ENCODE data around the gene SYT14.
"Not testable (repeated sequence)": the region's sequence is repeated elsewhere in the genome, so short reads cannot be mapped to it uniquely, and the experiment has no call there.

SYT14 gene

DNA sequence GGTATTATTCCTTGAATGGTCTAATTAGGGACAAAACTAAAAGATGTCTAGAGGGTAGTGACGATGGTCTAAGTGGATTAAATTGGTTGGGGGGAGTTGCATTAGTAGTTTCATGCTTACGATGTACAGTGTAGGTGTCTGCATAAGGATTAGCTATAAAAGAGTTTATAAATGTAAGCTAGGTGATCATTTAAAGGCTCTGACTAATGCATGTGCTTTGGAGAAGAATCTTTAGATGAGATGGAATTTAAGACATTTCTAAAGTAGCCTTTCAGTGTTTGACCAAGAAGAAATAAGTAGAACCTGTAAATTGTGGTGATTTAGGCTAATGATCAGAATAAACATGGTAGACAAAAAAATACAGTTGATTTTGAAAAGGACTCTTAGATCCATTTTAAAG is 7.4 kb downstream of the SYT14 start:
- DNase-seq, result no peak

DNA sequence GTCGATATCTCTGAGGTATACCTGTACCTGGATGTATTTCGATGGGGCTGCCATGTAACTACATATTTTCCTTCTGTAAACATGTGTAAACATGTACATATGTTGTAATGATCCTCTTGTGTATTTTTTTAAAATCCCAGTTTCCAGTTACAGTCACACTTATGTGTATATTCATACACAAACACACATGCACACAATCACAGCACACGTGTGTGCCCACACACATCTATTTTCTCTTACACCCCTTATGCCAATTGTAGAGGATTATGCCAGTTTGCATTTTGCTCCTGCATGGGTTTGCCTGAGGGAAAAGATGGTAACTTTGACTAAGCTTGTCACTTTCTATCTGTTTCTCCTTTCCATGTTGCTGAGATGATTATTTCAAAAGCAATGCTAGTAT is 10.1 kb downstream of the SYT14 start:
- DNase-seq, result no peak

DNA sequence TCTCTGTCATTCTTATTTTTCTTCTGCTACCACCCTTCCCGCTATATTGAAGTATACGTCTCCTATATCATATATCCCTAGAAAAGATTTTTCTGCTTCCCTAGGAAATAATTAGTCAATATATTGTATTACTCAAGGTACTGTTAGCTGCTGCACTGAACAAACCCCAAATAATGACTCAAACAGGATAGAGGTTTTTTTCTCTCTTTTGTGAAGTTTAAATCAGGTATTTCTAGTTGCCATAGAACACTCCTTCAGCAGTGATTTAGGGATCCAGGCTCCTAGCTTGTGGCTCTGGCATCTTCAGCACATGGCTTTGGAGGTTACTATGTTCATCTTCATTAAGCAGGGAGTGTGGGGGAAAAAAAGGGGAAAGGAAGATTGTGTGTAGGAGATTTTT is 18.1 kb downstream of the SYT14 start:
- no peak for DNase-seq

DNA sequence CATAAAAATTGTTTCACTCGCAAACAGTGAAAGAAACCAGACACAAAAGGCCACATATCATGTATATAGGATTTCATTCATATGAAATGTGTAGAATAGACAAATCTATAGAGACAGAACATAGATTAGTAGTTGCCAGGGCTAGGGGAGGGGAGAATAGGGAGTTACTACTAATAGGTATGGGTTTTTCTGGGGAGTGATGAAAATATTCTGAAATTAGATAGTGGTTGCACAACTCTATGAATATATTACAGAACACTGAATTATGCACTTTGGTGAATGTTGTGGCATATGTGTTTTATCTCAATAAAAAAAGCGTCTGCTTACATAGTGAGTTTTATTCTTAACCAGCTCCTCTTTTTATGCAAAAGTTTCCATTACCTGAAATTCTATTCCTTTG is 21.6 kb downstream of the SYT14 start:
- no peak for DNase-seq

DNA sequence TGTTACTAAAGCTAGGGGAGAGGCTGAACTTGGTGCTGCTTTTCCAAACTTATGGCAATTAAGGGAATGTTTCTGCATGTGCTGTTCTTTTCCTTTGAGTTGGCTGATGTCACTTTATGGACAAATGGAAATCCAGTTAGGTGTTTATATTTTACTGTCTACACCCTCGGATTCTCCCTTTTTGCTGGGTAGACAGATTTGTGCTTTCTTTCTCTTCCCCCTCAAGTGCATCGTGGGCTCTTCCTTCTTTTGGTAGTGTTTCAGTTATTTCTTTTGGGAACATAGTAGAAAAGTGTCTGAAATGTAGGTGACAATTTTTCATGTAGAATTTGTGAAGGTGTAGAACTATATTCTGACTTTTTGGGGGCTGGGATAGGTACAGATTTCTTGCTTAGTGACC is 22.9 kb downstream of the SYT14 start:
- DNase-seq, result no peak

DNA sequence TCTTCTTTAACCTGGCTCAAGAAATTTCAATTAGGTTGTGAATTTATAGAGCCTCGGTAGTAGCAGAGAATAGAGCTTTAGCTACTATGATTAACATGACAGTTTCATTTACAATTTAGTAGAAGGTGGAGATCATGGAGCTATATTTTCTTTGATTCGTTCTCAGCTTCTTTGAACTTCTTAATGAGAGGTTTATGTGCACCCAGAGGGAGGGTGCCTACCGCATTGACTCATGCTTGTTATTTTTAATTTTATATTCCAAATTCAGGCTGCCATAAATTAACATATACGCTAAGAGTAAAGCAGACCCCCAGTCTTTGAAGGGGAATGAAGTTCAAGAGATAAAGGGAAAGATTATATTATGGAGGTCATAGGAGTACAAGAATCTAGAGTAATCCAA is 24.4 kb downstream of the SYT14 start:
- no peak for DNase-seq

DNA sequence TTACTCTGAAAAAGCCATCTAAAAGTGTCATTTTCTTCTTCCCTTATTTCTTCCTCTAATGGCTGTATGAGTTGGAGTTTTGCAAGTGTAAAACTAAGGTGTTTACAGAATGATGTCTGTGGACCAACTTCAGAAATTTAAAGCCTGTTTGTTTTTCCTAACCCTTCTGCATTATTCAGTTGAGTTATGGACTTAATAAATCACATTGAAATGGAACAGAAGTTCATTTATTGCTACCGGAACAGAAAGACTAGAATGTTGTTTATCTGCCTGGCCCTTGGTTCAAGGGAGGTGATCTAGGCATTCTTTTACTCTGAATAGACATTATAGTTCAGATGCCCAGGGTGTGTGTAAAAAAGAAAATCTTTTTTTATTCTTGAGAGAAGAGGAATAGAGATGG is 24.8 kb downstream of the SYT14 start:
- no peak for DNase-seq

DNA sequence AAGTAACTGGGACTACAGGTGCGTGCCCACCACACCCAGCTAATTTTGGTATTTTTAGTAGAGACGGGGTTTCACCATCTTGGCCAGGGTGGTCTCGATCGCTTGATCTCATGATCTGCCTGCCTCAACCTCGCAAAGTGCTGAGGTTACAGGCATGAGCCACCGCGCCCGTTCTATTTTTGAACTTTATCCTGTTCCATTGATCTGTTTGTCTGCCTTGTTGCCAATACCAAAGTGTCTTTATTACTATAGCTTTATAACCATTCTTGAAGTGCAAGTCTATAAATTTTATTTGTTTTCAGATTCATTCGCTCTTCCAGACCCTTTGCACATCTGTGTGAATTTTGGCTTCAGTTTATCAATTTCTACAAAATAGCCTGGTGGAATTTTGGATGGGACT is 28.0 kb downstream of the SYT14 start:
- DNase-seq, result no peak

DNA sequence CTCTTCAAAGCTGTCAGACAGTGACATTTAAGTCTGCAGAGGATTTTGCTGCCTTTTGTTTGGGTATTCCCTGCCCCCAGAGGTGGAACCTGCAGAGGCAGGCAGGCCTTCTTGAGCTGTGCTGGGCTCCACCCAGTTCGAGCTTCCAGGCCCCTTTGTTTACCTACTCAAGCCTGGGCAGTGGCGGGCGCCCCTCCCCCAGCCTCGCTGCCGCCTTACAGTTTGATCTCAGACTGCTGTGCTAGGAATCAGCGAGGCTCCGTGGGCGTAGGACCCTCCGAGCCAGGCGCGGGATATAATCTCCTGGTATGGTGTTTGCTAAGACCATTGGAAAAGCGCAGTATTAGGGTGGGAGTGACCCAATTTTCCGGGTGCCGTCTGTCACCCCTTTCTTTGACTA is 40.7 kb downstream of the SYT14 start:
- not testable (repeated sequence) for DNase-seq

DNA sequence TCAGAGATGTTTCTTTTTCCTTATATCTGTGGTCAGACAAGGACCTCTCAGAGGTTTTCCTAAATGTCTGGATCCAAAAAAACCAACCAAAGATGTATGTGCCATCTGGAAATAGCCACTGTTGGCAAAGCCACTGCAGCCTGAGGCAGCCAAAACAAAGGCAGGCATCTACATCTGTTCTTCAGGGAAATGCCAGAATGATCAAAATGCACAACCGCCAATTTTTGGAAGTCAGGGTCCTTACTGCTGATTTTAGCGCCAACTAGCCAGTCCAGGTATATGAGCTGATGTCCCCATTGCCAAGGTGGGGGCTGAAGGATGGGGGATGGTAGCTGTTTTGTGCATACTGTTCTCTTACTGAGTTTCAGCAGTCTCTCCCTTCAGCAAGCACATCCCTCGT is 45.9 kb downstream of the SYT14 start:
- no peak for DNase-seq

DNA sequence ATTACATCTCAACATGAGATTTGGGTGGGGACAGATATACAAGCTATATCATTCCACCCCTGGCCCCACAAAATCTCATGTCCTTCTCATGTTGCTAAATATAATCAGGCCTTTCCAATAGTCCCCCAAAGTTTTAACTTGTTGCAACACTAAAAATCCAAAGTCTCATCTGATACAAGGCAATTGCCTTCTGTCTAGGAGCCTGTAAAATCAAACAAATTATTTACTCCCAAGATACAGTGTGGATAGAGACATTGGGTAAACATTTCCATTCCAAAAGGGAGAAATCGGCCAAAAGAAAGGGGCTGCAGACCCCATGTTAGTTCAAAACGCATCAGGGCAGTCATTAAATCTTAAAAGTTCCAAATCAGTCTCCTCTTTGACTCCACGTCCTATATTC is 47.0 kb downstream of the SYT14 start:
- DNase-seq, result no peak

DNA sequence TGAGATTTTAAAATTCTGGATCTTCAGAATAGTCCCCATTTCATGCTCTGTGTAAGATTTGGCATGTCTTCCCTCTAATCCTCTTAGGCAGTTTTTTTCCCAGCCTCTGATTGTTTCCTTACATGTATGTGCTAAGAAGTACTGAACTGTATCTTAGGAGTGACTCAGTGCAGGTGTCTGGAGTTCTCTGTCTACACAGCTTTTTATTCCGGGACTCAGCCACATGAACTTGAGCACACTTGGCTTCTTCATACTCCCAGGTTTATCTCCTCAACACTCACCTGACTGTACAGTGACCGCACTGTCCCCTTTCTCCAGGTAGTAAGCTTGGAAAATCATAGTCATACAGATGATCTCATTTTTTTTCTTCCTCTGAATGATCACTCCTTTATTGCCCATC is 50.7 kb downstream of the SYT14 start:
- no peak for DNase-seq

DNA sequence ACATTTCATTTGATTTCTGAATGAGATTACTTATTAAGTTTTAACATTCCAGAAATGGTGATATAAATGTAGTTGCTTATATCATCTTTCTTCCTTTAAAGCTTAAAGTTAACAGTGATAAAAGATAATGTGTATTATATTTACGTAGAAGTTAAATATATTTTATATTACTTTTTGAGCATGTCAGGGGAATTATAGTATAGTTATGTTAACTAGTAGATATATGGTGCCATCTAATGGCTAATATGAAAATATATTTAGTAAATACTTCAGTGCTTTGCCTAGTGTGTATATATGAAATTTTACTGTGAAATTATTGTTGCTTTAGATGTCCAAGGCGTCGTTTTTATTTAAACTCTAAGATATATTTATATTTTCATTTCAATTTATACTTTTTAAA is 51.5 kb downstream of the SYT14 start:
- DNase-seq, result no peak

DNA sequence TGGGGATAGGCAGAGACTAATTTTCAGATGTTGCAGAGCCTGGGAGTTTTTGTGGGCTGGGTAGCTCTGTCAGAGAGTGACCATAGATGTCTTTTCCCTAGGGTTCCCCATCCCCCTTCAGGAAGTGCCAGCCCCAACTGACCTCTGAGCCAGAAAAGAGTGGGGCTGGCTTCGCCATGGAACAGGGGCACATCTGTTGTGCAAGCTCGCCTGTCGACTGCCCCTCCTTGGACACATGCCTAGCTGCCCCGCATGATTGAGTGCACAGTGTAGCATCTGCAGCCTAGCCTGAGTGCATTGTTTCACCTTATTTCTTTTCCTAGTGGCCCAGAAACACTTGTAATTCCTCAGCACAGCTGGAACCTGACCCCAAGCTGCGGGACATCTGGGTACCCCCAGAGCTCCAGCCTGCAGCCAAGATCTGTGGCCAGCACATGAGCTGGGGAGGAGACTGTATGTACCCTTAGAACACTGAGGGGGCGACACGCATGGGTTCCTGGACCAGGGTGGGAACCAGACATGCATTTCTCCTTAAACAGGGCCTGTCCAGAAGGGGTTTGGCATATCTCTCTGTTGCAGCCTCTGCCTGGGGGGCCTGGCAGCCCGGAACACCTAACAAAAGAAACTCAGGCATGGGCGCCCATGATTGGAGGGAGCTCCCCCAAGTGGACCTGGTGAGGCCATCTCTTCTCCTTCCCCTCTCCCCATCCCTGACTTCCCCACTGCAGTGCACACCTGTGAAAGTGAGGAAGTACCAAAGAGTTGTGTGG is 55.2 kb downstream of the SYT14 start:
- no peak for DNase-seq

DNA sequence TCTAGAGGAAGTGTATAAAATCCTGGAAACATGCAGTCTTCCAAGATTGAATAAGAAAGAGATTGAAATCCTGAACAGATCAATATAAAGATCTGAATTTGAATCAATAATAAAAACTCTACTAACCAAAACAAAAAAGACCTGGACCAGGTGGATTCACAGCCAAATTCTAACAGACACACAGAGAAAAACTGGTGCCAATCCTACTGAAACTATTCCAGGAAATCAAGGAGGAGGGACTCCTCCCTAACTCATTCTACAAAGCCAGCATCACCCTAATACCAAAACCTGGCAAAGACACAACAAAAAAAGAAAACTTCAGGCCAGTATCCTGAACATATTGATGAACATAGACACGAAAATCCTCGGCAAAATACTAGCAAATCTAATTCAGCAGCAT is 58.3 kb downstream of the SYT14 start:
- DNase-seq, result no peak

DNA sequence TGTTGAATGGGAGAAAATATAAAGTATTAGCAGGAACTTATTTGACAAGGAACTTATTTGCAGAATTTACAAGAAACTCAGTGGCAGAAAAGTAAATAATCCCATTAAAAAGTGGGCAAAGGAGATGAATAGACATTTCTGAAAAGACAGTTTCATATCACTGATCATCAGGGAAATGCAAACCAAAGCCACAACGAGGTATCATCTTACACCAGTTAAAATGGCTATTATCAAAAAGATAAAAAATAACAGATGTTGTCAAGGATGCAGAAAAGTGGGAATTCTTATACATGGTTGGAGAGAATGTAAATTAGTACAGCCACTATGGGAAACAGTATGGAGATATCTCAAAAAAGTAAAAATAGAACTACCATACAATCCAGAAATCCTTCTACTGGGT is 61.0 kb downstream of the SYT14 start:
- no peak for DNase-seq

DNA sequence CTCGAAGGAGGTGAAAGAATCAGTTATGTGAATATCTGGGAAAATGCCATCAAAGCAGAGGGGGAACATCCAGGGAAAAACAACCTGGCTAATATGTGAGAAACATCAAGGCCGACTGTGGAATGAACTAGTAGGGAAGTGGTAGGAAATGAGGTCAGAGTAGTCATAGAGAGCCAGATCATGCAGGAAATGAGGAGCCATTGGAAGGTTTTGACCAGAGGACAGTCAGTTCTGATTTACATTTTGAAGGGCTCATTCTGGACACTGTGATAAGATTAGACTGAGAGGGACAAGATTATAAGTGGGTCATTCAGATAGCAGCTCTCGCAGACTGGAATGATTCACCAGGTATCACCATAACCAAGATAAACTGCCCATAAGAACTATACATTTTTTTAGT is 63.7 kb downstream of the SYT14 start:
- DNase-seq, result no peak

DNA sequence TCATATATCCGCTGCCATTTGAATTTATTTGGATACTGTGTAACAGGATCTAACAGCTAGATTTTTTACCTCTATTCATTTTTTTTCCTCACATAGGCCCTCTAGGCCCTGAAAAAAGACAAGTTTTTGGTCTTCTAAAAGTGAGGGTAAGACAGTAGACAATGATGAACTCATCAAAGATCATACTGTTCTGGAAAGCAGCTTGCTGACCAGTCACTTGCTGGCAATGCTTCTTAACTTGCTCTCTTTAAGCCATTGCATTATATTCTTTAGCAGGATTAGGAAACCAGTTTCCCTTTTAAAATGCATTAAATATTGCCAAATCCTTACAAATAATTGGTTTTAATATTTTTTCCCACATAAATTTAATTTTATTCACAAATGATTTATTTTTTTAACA is 65.5 kb downstream of the SYT14 start:
- DNase-seq, result no peak

DNA sequence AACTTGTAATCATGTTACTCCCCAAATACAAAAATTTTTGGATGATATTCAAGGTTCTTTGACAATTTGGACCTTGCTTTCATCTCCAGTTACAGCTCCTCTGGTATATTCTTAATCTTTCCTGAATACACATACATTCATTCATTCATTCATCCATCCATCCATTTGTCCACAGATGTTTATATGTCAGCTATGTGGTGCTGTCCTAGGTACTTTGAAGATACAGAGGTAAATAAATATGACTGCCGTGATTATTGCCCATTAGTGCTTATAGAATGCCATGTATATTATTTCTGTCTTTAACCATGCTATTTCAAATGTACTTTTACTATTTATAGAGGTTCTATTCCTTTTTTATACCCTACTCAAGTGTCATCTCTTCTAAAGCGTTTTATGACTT is 72.1 kb downstream of the SYT14 start:
- DNase-seq, result no peak

DNA sequence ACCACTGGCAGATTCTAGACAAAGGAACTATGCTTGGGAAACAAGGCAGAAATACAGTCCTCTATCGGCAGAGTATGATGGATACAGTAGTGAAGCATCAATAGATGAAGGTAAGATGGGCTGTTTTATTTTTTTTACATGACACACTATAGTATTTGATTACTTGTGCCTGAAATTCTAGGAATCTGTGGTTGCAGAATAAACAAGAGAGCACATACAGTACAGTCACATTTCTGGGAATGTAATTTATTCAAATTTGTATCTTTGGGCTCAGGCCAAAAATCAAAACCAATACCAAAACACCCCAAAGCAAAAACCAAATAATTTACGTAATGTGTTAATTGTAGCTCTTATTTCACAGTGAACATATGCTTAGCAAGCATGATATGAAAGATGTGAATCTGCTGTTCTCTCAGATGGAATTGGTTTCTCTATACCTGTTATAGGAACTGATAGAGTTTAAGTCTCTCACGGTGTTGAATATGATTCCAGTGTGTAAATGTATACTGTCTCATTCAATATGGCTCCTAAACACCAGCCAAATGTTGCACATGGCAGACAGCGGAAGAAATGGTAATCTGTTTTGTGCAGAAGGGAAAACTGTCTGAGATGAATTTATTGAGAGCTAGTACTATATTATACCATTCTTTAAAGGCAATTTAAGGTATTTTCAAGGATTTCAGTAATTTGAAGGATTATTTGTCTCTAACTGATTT is 83.3 kb downstream of the SYT14 start:
- no peak for DNase-seq

DNA sequence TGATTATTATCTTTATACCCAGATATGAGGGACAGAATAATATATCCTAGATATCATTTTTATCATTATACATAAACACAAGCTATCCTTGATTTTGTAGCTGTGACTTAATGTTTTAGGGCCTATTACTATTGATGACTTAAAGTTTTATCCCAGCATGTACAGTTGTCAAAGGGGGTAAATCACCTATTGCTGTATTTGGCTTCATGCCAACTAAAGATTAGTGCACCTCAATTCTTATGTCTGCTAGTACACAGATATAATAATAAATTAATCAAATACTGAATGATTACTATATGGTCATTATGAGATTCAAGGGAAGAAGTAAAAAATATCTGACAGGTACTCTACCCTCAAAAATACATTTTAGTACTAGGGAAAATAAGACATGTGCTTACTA is 84.0 kb downstream of the SYT14 start:
- no peak for DNase-seq

DNA sequence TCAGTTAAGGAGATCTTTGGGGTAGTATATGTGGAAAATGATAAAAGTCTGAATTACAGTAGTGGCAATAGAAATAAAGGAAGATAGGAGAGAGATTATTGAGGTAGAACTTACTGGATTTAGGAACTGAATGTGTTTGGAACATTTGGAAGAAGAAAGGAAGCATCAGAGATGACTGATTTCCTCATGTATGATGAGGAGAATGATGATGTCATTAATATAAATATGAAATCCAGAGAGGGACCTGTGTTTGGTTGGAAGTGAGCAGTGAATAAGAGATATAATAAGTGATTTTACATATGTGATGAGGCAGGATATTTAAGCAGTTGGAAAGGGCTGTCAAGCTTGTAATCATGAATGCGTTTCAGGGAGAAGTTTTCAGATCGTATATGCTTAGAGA is 86.3 kb downstream of the SYT14 start:
- DNase-seq, result no peak

DNA sequence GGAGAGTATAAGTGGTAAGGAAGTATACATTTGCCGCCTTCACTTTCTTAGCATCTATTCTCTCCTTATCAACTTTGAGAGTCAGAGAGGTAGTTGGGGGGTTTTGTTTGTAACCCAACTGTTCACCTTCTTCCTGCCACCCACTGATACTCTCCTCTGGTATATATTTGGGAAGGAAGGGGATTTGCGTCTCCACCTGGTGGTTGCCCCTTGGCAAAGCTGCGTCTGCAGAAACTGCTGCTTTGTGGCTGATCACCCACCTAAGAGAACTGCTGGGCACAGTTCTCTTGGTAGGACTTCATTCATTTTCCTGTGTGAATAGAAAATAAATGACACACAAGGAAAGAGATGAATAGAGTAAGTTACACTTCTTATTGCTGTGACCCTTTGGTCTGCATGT is 87.0 kb downstream of the SYT14 start:
- no peak for DNase-seq

DNA sequence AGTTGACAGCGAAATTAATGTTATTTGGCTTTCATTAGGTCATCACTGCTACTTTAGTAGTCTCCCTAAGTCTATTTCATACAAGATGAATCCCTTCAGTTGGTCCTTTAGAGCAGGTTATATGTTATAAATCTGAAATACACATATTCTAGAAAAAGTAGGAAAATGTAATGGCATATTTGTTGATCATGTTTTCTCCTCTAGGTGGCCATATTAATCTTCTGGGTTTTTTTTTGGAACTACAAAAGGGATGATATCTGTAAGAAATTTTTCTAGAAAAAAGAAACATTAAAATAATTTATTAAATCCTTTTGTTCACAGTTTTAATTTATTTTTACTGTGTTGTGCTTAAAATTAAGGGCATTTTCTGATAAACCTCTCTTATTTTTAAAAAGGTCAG is 87.9 kb downstream of the SYT14 start:
- DNase-seq, result no peak

DNA sequence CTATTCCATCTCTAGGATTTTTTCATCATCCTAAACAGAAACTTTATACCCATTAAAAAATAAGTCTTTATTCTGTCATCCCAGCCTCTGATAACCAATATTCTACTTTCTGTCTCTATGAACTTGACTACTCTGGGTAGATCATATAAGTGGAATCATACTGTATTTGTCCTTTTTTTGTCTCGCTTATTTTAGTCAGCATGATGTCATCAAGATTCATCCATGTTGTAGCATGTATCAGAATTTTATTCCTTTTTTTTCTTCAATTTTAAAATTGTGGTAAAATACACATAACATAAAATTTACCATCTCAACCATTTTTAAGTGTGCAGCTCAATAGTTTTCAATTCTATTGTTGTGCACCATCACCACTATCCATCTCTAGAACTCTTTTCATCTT is 90.0 kb downstream of the SYT14 start:
- no peak for DNase-seq
